ENCODE measurements around the gene PRDX5. TPM values are rescaled to one million over a fixed set of nuclear protein-coding genes. Genes with fewer than 3 reads are reported as not detected.

PRDX5 gene
- total RNA-seq, 4 donors from 2014 or later = 97.1 to 156 (median 113) TPM

GRCh38 chr11:64361659-64362058, 43.7 kb downstream of the PRDX5 start:
- intact Hi-C loops (cut with DNase I; ENCODE audit: low total_unique reads) = no loop called here
- no peak for DNase-seq
- H3K36me3 ChIP-seq = no peaks in the 10 kb centered on the region

GRCh38 chr11:64362339-64362738, 44.4 kb downstream of the PRDX5 start:
- Histone ChIP-seq H3K36me3 (no peaks in the 10 kb centered on the region), H3K4me1 (peaks cover 7 to 20% of the 10 kb centered on the region in 2 donors), H3K27me3 (no peaks in the 10 kb centered on the region), H3K9me3 (no peaks in the 10 kb centered on the region), H3K4me3 (no peak overlapping the region), H3K27ac (no peak overlapping the region)
- no peak for DNase-seq
- TF ChIP-seq CTCF (IDR thresholded peaks at IDR 0.05) = no peak
- intact Hi-C loops (cut with DNase I; ENCODE audit: low total_unique reads) = no loop called here

More at GRCh38 chr11:64361659-64362058, 43.7 kb downstream of the PRDX5 start:
- no peak overlapping the region for H3K27ac ChIP-seq
- H3K27me3 ChIP-seq = no peaks in the 10 kb centered on the region
- H3K4me3 ChIP-seq = no peak overlapping the region
- H3K4me1 ChIP-seq = peaks cover 7 to 20% of the 10 kb centered on the region in 2 donors
- no peaks in the 10 kb centered on the region for H3K9me3 ChIP-seq
- TF ChIP-seq POLR2A (IDR thresholded peaks at IDR 0.05) (no peak), CTCF (IDR thresholded peaks at IDR 0.05) (no peak)

GRCh38 chr11:64364435-64364834, 46.5 kb downstream of the PRDX5 start:
- Histone ChIP-seq H3K36me3 (no peaks in the 10 kb centered on the region), H3K9me3 (no peaks in the 10 kb centered on the region), H3K27me3 (no peaks in the 10 kb centered on the region), H3K27ac (no peak overlapping the region), H3K4me3 (no peak overlapping the region), H3K4me1 (peaks cover 0 to 8% of the 10 kb centered on the region in 2 donors)
- TF ChIP-seq POLR2A (IDR thresholded peaks at IDR 0.05) (no peak), CTCF (IDR thresholded peaks at IDR 0.05) (no peak)
- intact Hi-C loops (cut with DNase I; ENCODE audit: low total_unique reads) = no loop called here
- DNase-seq = no peak

- DNase-seq = no peak
- no peaks in the 10 kb centered on the region for H3K36me3 ChIP-seq
- TF ChIP-seq POLR2A (IDR thresholded peaks at IDR 0.05) (no peak), CTCF (IDR thresholded peaks at IDR 0.05) (no peak)
- no peak overlapping the region for H3K27ac ChIP-seq
- intact Hi-C loops (cut with DNase I; ENCODE audit: low total_unique reads) = no loop called here
- H3K9me3 ChIP-seq = no peaks in the 10 kb centered on the region
- H3K4me1 ChIP-seq = peaks cover 0 to 3% of the 10 kb centered on the region in 2 donors
- no peak overlapping the region for H3K4me3 ChIP-seq
- no peaks in the 10 kb centered on the region for H3K27me3 ChIP-seq
Observed at GRCh38 chr11:64364911-64365310, 47.0 kb downstream of the PRDX5 start.

DNA sequence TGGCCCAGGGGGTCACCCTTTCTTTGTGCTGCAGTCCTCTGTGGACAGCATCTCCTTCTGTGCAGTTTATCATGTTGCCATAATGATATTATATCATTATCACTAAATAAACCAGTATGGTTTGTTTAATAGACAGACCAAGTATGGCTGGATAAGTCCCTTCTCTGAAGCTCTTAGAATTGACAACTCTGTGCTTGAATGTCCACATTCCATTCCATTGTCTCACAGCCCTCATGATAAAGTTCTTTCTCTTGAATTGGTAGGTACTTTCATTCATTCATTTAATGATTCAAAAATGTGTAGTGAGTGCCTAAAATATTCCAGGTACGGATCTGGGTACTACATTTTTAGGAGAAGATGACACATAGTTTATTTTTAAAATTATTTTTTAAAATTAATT, 48.8 kb downstream of the PRDX5 start:
- TF ChIP-seq CTCF (IDR thresholded peaks at IDR 0.05) (no peak), POLR2A (IDR thresholded peaks at IDR 0.05) (no peak)
- no peak overlapping the region for H3K27ac ChIP-seq
- DNase-seq = no peak
- no peak overlapping the region for H3K4me3 ChIP-seq
- intact Hi-C loops (cut with DNase I; ENCODE audit: low total_unique reads) = no loop called here
- no peaks in the 10 kb centered on the region for H3K27me3 ChIP-seq
- H3K9me3 ChIP-seq = no peaks in the 10 kb centered on the region
- no peaks in the 10 kb centered on the region for H3K4me1 ChIP-seq
- H3K36me3 ChIP-seq = no peaks in the 10 kb centered on the region

Measured in uterus (tissue), 4 donors.